ENCODE measurements around the gene MYBPHL.

The MYBPHL gene, protein sequence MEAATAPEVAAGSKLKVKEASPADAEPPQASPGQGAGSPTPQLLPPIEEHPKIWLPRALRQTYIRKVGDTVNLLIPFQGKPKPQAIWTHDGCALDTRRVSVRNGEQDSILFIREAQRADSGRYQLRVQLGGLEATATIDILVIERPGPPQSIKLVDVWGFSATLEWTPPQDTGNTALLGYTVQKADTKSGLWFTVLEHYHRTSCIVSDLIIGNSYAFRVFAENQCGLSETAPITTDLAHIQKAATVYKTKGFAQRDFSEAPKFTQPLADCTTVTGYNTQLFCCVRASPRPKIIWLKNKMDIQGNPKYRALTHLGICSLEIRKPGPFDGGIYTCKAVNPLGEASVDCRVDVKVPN

DNA sequence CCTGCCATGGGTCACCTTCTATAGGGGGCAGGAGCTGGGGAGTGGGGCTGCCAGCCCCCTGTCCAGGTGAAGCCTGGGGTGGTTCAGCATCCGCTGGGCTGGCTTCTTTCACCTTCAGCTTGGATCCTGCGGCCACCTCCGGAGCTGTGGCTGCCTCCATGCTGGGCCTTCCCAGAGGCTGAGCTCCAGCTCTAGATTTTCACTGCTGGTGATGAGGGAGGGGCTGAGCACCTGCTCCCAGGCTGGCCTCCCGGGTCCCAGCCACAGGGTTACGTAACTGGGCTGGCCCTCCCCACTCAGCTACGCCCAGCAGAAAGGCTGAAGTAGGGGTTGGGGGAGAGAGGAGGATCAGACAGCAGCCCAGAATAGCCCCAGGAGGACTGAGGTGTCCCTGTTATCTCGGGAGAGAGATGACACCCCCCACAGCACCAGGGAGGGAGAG, at the start of gene MYBPHL:
TSS of gene MYBPHL (minus strand) at position 180 of the 442 bp plus-strand sequence. CDS start at position 160, 20 bp downstream.
- no peak for DNase-seq (ENCODE audit: low read depth)

DNA sequence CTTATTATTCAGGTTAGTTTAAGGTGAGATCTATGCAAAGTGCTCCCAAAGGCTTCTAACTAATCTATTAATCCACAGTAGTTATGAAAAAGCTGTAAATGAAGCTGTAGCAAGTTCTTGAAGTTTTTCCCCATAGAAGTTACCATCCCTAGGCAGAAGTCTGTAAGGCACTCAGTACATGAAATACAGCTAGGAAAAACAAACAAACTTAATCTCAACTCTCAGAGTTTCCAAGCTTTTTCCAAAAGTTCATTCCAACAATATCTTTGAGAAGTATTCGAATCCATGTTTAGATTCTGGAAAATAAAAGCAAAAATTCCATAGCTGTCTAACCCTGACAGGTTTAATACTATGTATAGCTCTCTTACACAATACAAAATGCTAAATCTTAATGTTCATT, 49.7 kb upstream of the MYBPHL start:
- DNase-seq (ENCODE audit: low read depth): no peak

DNA sequence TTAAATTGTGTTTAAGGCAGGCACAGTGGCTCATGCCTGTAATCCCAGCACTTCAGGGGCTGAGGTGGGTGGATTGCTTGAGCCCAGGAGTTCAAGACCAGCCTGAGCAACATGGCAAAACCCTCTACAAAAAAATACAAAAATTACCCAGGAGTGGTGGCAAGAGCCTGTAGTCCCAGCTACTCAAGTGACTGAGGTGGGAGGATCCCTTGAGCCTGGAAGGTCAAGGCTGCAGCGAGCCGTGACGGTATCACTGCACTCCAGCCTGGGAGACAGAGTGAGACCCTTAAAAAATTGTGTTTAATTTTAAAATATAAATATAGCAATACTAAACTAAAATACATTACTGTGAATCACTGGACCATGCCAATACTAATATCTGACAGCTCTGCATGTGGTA, 48.1 kb upstream of the MYBPHL start:
- DNase-seq (ENCODE audit: low read depth): no peak

DNA sequence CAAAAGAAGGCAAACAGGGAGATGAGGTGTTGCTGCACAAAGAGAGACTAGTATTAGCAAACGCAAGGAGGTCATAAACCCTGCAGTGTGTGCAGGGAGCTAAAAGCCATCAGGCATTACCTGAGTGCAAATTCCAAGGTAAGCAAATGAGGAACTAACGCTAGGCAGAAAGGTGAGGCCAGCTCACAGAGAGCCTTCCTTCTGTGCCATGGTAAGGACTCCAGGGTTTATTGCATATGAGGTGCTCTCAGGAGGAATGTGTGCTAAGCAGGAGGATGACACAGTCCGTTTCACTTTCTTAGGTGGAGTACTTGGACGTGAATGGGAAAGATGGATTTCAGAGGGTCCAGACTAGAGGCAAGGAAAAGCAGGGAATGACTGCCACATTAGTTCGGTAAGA, 44.6 kb upstream of the MYBPHL start:
- DNase-seq (ENCODE audit: low read depth): no peak

DNA sequence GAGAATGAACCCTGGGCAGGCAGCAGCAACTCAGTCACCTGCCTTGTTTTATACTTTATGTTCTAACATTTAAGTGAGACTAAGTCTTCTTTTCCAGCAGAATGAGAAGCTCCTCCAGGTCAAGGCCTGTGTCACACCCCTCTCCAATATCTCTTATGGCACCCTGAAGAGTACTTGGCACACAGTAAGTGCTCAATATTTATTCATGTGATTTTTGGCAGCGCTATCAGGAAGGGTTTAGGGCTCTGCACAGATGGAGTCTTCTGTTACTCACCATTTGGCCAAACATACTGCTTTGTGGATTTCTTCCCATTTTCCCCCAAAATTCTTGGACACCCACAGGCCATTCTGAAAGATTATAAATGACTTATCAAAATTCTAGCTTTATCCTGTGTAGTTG, 43.8 kb upstream of the MYBPHL start:
- DNase-seq (ENCODE audit: low read depth): no peak

DNA sequence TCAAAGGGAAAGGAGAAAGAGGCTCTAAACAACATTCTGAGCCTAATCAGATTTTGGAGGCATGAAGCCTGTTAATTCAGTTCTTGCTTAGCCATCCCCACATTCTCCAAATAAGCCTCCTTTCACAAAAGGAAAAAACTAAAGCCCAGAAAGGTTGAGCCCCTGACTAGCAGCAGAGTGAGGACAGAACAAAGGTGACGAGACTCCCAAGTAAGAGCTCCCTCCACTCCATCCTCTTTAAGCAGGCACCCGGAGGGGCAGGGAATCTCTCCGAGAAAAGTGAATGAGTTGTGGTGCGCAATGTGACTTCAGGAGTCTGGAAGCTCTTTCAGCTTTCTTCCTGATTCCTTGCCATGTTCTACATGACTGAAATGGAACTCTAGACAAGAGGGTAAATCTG, 43.4 kb upstream of the MYBPHL start:
- no peak for DNase-seq (ENCODE audit: low read depth)

DNA sequence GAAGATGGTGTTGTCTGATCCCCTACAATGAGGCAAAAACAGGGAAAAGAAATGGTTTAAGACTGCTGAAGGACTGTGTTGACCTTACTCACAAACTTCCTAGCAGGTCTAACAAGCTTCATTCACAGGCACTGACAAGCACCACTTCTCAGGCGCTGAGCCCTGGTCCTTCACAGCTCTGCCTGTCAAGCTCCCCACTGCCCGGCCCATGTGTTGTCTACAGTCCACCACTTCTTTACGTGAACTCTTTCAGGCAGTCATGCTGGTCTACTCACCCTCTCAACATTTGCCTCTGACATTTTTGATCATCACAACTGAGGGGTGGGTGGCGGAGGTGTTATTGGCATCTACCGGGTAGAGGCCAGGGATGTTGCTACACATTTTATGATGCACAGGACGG, 40.7 kb upstream of the MYBPHL start:
- DNase-seq (ENCODE audit: low read depth): no peak

DNA sequence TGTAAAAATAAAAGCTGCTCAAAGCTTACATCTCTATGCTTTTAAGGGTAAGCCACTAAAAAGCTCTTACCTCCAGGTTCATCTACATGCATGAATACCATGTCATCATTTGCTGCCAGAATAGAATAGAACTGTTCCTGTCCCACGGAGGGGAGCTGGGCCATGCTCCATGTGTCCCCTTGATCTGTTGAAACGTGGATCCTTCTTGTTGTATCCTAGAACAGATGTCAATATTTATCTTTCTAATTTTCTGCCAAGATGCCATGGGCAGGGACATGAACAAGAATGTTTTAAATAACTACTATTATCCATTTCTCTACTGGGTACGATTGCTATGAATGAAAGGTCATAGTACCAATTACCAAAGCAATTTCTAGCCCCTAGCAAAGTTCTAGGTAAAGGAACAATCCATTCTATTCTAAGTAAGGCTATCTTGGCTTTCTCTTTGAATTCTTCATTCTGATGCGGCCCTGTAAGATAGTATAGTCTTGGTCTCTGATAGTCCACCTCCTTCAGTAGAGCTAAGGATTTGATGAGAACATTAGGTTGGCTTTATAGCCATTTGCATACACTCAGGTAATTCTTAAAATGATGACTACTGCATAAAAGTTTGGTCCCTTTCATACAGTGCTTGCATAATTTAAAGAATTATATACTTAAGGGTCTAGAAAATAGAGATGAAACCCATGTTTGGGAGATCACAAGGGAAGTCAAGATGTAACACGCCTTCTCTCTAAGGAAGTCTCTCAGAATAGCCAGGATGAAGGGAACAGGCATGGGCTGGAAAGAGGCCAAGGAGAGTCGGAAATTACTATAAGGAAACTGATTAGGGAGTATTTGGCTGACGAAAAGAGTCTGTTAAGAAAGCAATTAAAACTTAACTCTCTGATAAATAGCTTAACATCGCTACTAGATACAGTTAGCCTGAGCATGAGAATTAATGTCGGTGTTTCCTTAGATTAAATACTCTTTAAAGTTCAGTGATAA, 35.4 kb upstream of the MYBPHL start:
- no peak for DNase-seq (ENCODE audit: low read depth)

DNA sequence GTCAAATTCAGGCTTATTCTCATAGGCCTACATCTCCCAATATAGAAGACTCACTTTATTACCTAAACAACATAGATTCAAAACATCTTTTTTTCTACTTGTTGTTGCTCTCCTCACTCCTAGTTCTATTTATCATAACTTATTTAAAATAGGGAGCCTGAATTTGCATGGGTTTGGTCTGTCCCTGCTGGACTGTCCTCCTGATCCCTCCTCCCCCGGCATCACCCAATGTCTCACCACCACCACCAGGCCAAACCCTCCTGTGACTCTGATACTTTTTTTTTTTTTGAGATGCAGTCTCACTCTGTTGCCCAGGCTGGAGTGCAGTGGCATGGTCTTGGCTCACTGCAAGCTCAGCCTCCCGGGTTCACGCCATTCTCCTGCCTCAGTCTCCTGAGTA, 31.8 kb upstream of the MYBPHL start:
- no peak for DNase-seq (ENCODE audit: low read depth)

DNA sequence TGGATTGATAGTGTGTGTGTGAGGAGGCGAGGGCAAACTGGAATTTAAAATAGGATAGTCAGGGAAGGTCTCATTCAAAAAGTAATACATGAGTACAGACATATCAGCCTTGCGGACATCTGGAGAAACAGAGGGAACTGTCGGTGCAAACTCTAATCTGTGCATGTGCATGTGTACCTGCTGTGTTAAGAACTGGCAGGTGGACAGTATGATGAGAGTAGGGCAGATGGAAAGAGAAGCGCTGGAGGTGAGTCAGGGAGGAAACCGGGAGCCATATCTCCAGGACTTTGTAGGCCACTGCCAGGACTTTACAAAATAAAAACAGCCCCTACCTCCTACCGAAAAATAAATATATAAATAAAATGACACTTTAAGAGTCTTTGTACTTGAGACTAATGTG, 31.3 kb upstream of the MYBPHL start:
- DNase-seq (ENCODE audit: low read depth): no peak

DNA sequence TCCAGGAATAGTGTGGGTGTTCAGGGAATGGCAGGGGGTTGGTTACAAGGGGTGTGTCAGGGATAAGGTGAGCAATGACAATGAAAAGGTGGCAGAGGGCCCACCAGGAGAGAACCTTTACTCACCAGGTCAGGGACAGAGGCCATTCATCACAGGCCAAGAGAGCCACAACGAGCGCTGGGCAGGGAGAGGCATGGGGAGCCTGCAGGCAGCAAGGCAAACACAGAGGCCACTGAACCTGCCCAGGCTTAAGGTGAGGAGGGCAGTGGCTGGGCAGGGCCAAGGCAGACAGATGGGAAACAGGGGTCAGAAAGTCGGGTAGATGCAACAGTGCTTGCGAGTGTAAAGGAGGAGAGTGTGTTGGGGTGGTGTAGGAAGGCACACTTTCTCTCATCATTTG, 28.3 kb upstream of the MYBPHL start:
- no peak for DNase-seq (ENCODE audit: low read depth)

DNA sequence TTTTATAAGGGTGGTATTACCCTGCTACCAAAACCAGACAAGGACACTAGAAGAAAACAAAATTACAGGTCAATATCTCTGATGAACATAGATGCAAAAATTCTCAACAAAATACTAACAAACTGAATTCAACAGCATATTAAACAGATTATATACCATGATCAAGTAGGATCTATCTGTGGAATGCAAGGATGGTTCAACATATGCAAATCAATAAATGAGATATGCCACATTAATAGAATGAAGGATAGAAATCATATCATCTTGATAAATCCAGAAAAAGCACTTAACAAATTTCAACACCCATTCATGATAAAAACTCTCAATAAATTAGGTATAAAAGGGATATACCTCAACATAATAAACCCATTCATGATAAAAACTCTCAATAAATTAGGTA, 24.3 kb upstream of the MYBPHL start:
- DNase-seq (ENCODE audit: low read depth): no peak

DNA sequence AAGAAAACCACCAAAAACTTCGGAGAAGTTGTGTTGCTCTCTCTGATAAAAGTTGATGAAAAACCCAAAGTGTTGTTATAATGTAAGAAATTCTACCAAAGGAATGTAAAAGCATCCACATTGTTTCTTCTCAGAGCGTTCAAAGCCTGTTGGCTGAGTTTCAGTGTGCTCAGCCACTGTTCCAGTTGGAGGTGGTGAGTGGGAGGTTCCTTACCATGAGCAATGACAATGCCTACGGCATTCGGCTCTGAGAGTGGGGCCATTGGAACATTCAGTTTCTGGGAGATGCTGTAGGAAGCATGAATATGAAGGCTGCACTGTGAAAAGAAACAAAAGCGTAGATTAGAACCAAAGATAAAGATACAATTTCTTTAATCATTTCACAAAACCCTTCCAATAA, 20.5 kb upstream of the MYBPHL start:
- DNase-seq (ENCODE audit: low read depth): no peak

DNA sequence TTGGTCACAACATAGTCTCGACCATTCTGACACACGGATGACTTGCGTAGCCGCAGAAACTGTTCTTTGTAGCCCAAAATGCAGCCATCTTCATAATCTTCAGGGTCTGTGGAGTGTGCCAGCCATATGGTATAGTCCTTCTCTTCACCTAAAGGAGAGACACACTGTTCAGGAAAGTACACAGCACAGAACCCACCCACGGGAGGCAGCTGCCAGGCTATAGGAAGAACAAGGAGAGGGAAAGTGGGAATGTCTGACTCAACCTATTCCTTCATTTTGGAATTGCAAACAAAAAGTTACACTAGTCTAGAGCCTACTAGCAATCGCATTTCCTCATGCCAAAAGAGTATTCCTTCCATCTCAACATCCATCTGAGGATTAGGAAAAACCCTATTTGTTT, 16.2 kb upstream of the MYBPHL start:
- no peak for DNase-seq (ENCODE audit: low read depth)

DNA sequence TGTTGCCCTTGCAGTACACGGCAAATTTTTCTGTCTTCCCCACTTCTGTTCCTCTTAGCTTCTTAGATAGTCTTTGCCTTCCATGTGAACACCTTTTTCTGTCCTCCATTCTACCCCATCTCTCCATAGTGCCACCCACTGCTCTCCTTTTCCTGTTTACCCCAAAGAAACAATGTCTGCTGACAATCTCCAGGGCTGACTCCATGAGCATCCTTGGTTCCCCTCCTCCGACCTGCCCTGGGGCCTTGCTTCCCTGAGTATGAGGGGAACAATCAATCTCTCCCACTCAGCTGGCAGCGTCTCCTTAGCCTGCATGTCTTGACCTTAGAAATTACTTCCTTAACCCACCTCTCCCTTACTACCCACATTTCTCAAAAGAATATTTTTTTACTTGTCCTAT, 12.3 kb upstream of the MYBPHL start:
- no peak for DNase-seq (ENCODE audit: low read depth)

DNA sequence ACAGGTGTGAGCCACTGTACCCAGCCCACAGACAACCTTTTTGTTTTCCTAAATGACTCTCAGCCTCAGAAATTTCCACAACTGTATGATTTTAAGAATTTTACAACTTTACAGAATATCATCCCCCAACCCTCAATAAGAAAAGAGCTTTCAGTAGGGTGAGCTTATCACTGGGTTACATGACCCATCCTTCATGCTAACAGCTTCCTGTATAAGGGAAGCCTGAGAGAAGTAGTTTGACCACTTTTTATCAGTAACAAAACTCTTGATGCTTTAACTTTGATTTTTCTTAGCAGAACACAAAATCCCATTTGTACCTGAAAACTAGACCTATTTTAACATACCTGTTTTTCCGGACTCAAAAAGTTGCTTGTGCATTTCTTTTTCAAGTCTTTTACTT, 9.7 kb upstream of the MYBPHL start:
- no peak for DNase-seq (ENCODE audit: low read depth)

DNA sequence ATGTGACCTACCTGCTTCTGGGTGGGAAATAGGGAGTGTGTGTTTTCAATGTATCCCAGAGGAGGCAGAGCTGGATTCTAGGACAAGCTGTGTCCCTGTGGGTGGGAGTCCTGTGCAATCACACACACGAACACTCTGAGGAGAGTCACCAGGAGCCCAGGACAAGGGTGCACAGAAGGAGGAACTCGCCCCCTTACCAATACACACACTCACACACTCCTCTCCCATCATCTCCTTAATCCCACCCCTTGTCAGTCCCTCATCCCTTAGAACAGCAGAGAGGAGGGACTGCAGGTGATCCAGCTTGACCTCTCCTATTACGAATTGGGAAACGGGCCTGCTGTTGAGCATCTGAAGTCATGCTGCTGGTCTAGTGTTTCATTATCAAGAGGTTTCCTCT, 8.5 kb upstream of the MYBPHL start:
- DNase-seq (ENCODE audit: low read depth): no peak

DNA sequence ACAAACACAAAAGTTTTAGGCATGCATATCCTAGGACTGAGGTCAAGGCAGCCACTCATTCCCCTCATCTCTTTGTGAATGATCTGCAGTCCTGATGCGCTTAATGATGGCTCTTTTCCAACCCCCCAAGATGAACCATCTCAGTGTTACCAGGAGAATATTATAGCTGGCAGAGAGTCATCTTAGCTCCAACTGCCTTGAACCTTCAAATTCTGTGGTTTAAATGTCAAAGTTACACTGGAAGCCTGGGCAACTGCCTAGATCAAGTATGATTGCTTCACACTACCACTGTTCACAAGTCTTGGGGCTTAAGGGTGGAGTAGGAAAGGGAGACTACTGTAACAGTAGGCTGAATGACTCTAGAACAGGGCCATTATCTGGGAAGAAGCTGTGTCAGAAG, 8.0 kb upstream of the MYBPHL start:
- DNase-seq (ENCODE audit: low read depth): no peak

DNA sequence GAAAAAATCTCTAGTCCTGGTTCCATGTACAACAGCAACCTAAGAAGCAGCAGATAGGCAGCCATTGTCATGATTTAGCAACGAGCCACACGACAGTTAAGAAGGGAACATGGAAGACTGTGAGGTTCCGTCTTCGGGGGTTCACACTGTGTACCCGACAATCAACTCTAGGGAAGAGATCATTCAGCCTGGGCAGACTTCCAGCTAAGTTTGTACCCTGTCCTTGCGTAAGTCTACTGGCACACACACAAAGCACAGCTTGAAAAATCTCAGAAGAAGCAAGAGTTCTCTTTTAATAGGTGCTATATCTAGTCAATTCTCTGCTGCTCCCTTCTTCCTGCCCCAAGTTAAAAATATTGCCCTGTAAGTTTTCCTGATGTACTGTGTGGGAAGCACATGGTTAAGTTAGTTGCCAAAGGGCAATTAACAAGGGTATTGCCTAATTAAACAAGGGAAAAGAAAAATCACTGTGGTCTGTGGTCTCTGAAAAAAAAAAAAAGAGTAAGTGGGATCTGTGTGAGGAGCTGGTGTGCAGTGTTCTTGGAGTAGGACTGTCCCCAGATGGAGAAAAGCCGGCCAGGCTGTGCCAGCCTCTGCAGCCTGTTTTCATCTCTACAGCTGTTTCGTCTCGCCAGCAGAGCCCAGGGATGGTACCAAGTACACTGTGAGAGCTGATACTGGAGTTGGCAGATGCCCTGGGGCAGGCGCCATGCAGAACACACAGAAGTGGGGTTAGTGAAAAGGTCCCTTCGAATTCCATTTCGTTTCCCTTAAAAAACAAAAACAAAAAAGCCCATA, 6.4 kb upstream of the MYBPHL start:
- DNase-seq (ENCODE audit: low read depth): no peak

DNA sequence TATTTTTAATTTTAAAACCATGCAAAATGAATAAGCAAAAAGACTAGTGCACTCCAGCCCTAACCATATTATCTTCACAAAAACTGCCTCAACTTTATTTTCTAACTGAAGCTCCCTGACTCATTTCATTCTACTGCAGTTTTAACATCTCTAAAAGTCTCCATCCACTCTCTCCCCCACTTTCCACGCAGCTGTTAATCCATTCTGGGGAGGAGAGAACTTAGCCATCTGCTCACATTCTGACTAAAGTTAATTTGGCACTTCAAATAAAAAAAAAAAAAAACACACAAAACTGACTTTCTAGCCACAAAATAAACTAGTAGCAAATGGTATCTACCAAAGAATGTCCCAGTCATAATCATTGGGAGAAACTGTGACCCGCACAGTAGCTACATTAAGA, 5.4 kb upstream of the MYBPHL start:
- no peak for DNase-seq (ENCODE audit: low read depth)

DNA sequence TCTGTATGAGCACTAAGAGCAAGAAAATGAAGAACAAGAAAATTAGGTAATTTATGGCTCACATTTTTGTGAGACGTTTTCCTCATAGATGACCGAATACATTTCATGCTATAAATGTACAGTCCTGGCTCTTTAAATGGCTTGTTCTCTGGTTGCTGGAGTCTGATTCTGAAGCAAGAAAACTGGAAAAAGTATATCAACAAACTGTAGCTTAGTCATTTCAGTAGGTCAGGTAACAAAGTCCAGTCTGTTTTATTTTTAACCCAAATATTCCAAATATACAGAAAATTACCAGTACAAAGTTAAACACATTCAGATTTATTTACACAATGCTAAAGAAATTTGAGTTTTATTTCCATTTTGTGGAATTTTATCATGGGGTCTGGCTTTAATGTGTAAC, 2.5 kb upstream of the MYBPHL start:
- no peak for DNase-seq (ENCODE audit: low read depth)

DNA sequence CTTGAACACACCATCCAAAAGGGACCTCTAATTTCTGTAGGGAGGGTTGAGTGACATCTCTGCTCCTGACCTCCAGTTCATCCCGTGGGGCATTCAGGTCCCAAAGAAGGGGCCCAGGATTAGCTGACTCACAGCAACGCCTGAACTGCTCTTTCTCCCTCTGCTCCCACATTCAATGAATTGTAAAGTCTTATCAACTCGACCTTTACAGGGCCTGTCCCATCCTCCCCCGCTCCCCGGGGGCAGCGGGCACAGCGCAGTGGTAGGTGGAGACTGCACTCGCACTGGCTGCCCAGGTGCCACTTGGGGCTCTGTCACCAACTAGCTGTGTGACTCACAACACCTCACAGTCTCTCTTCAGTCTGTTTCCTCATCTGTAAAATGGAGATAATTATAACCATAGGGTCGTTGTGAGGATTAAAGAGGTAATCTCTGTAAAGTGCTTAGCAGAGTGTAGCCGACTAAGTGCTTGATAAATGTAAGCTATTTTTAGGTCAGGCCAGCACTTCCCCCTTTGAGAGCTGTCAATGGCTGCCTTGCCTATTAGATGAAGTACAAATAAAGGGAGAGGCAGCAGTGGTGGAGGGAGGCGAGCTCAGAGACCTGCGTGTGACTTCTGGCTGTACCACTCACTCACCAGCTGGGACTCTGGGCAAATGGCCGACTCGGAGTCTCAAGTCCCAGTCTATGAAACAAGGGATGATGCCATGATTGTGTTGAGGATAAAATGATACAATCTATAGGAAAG, 637 bp upstream of the MYBPHL start:
- no peak for DNase-seq (ENCODE audit: low read depth)
